HL-60 (cell line): ENCODE results near the gene COLEC12.

Source experiments
- DNase-seq, 2 experiments: peaks; one replicate each; pipeline ENCODE4 v3.0.0-alpha.2; 2010 to 2020; ENCODE audit warnings: low read depth in 1 of 2, low spot score in 1 of 2
- H3K27ac ChIP-seq: fragments of 250-450 bp; sonication (Bioruptor Pico); replicated peaks from 2 replicates; pipeline ENCODE4 v1.5.1; 2020; ENCODE audit warnings: mild to moderate bottlenecking, moderate library complexity
- H3K27me3 ChIP-seq: fragments of 250-450 bp; sonication (Bioruptor Pico); 2 replicates; pipeline ENCODE4 v1.5.1; 2021; ENCODE audit warnings: mild to moderate bottlenecking, moderate library complexity; ENCODE audit not compliant: insufficient read depth, poor library complexity, severe bottlenecking
- H3K4me3 ChIP-seq: replicated peaks from 2 replicates; pipeline ENCODE4 v1.5.1; 2011; ENCODE audit warnings: mild to moderate bottlenecking, control low read depth, low read length; ENCODE audit not compliant: insufficient read depth
- CTCF ChIP-seq: IDR thresholded peaks from one replicate; pipeline ENCODE4 v1.5.1; 2011; ENCODE audit warnings: low read length, control low read depth, inconsistent platforms; ENCODE audit not compliant: insufficient read depth
- GABPA ChIP-seq: IDR thresholded peaks from 2 replicates; pipeline ENCODE4 v1.6.1; 2012; ENCODE audit warnings: low read depth
- POLR2AphosphoS5 ChIP-seq: IDR thresholded peaks from 2 replicates; pipeline ENCODE4 v1.6.1; 2012; ENCODE audit warnings: low read depth
- REST ChIP-seq: IDR thresholded peaks from 2 replicates; pipeline ENCODE4 v1.6.1; 2012; ENCODE audit warnings: low read depth; ENCODE audit not compliant: insufficient replicate concordance
- SPI1 ChIP-seq: IDR thresholded peaks from 2 replicates; pipeline ENCODE4 v1.6.1; 2012; ENCODE audit warnings: low read depth, mild to moderate bottlenecking, borderline replicate concordance

Gene COLEC12

GRCh38 chr18:478681-479080 is 21.8 kb downstream of the COLEC12 start:
- no peaks in the 10 kb centered on the region for H3K27me3 ChIP-seq
- no peak for TF ChIP-seq POLR2AphosphoS5
- no peak overlapping the region for H3K4me3 ChIP-seq
- H3K27ac ChIP-seq: no peak overlapping the region
- DNase-seq: no peak

- no peaks in the 10 kb centered on the region for H3K27me3 ChIP-seq
- peak; percentile 52 for TF ChIP-seq CTCF
- no peak for TF ChIP-seq GABPA
- no peak overlapping the region for H3K4me3 ChIP-seq
- no peak overlapping the region for H3K27ac ChIP-seq
- peak in 1 of 2 experiments; percentile 65 for DNase-seq
Observed at GRCh38 chr18:477565-477964, 22.9 kb downstream of the COLEC12 start.

- DNase-seq: no peak
- H3K27ac ChIP-seq: no peak overlapping the region
- TF ChIP-seq POLR2AphosphoS5 (no peak), REST (no peak), GABPA (no peak), SPI1 (no peak), CTCF (no peak)
- no peak overlapping the region for H3K4me3 ChIP-seq
- H3K27me3 ChIP-seq: no peaks in the 10 kb centered on the region
Observed at GRCh38 chr18:476251-476664, 24.2 kb downstream of the COLEC12 start.

- H3K27me3 ChIP-seq: no peaks in the 10 kb centered on the region
- no peak overlapping the region for H3K4me3 ChIP-seq
- H3K27ac ChIP-seq: no peak overlapping the region
- no peak for DNase-seq
- no peak for TF ChIP-seq SPI1
- TF ChIP-seq REST: no peak
- no peak for TF ChIP-seq POLR2AphosphoS5
- TF ChIP-seq GABPA: no peak
- TF ChIP-seq CTCF: no peak
Observed at GRCh38 chr18:475202-476031, 25.1 kb downstream of the COLEC12 start.
